ENCODE measurements around the gene UXS1.
"Not testable (repeated sequence)": the region's sequence is repeated elsewhere in the genome, so short reads cannot be mapped to it uniquely, and the experiment has no call there.

Gene UXS1

DNA sequence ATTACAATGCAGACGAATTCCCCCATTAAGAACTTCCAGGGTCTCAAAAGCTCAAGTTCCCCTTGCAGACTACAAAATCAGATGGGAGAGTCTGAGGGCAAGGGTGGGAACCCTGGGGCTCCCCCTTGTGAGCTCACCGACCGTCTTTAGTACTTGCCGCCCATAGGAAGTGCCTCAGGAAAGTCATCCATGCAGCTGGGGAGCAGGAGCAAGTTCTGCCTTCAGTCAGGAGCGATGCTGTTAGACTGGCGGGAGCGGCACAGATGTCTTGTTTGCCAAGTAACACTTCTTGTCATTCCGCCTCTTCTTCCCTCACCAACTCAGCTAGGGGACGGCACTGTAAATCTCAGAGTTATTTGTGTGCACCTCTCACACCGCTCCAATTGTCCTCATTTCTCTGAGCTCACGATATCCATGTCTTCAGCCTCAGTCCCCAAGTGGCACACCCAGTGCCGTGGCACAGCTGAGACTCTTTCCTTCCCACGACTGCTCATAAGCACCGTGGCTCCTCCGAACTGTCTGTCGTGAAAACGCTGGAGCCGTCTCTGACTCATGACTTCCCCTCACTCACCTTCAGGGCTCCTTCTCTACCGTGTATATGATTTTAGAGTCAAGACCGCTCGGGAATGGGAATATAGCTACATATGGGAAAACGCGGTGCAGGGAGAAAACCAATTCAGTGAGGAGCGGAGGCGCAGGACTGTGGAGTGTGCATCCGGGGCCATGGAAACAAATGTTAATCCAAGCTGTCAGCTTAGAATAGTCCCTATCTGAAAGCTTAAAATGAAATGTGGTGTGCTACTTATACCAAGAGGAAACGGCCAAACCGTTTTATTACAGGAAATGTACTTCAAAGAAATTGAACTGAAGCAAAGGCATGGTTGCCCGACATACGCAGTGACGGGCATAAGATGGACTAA is 34.0 kb downstream of the UXS1 start:
- peak; percentile 61 for DNase-seq

DNA sequence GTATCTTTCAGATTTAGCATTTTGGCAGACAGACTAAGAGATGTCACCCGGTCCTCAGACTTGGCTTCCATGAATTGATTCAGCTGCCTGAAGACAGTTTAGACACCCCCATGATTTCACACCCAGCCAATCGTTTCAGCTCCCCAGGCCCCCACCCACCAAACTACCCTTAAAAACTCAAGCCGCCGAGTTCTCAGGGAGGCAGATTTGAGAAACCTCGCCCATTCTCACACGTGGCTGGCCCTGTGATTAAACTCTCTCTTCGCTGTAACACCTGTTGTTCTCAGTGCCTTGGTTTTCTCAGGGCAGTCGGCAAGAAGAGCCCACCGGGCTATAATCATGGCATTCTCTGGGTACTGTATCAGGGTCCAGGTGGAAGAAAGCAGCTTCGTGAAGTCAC is 35.2 kb downstream of the UXS1 start:
- DNase-seq: no peak

DNA sequence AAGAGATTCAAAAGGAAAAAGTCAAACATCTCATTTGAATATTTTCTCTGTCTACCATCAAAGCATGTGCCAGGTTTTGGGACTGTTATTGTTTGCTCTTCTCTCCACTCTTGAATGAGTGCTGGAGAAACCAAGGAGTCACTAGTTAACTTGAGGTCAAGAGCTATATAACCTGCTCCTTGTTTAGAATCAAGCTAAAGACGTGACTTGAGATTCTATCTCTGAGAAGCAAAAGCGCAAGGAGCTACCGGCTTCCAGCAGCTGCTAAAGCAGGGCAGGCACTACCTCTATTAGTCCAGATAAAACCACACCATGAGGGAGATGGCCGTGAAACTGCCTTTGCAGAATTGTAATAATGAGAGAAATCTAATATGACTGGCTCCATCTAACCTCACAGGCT is 36.0 kb downstream of the UXS1 start:
- no peak for DNase-seq

DNA sequence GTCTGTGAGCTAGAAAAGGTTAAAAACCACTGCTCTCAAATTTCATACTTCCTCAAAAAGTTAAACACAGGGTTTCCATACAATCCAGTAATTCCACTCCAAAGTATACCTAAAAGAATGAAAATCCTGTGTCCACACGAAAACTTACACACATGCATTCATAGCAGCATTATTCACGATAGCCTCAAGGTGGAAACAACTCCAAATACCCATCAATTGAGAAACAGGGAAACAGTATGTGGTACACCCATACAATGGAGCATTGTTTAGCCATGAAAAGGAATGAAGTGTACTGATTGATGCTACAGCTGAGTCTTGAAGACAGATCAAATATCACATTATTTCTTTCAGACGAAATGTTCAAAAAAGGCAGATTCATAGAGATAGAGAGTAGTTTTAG is 36.7 kb downstream of the UXS1 start:
- DNase-seq: no peak

DNA sequence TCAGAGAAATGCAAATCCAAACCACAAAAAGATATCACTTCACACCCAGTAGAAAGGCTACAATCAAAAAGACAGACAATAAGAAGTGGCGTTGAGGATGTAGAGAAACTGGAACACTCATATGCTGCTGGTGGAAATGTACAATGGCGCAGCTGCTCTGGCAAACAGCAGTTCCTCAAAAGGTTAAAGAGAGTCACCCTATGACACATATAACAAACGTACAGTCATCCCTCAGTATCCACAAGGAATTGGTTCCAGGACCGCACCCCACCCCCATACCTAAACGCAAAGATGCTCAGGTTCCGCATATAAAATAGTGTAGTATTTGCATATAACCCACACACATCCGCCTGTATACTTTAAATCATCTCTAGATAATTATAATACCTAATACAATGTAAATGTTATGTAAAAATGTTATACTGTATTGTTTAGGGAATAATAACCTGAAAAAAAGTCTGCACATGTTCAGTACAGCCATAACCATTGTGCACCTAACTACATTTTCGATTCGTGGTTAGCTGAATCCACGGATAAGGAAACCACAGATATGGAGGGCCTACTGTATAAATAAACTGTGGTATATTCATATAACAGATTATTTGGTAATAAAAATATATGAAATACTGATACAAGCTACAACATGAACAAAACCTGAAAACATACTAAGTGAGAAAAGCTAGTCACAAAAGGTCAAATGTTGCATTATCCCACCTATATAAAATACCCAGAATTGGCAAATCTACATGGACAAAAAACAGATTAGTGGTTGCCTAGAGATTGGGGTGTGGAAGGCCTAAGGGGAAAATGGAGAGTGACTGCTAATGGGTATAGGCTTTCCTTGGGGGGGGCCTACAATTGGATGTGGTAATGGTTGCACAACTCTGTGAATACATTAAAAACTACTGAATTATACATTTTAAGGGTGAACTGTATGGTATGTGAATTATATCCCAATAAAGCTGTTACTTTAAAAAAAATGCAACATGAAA is 37.5 kb downstream of the UXS1 start:
- no peak for DNase-seq

DNA sequence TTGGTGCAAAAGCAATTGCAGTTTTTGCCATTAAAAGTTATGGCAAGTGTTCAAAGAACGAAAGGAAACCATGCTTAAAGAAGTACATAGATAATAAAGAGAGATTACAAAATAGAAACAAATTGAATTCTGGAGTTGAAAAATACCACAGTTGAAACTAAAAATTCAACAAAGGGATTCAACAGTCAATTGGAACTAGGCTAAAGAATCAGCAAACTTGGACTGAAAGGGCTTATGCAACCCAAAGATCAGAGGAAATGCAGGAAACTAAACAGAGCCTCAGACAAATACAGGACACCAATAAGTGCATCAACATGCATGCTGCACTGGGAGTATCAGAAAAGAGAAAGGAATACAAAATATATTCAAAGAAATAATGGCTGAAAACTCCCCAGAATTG is 40.3 kb downstream of the UXS1 start:
- no peak for DNase-seq

DNA sequence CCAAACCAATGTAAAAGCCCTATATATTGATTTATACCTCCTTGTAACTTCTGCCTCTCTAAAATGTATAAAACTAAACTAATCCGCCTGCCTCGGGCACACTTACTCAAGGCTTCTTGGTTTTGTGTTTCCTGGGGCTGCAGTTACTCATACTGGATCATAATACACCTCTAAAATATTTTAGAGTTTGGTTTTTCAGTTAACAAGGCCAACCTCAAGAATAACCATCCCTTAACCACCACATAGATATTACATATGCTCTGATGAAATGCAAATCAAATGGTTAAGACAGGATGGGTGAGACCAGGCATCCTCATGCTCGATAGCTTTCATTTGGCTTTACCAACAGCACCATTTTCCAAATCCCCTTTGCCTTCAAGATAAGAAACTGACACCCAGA is 46.4 kb downstream of the UXS1 start:
- no peak for DNase-seq

DNA sequence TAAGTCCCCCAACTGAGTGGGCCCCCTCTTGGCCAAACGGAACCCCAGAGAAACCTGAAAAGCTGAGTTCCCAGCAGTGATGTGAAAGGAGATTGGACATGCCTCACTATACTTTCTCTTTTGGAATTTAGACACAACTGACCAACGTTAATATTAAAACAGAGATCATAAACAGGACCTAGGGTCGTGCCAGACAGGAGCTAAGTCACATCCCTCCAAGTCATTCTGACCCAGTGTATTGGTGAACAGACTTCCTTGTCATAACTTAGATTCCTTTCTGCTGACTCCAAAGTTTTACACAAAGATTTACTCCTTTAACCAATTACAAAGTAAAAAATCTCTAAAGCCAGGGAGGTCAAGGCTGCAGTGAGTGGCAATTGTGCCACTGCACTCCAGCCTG is 46.9 kb downstream of the UXS1 start:
- no peak for DNase-seq

DNA sequence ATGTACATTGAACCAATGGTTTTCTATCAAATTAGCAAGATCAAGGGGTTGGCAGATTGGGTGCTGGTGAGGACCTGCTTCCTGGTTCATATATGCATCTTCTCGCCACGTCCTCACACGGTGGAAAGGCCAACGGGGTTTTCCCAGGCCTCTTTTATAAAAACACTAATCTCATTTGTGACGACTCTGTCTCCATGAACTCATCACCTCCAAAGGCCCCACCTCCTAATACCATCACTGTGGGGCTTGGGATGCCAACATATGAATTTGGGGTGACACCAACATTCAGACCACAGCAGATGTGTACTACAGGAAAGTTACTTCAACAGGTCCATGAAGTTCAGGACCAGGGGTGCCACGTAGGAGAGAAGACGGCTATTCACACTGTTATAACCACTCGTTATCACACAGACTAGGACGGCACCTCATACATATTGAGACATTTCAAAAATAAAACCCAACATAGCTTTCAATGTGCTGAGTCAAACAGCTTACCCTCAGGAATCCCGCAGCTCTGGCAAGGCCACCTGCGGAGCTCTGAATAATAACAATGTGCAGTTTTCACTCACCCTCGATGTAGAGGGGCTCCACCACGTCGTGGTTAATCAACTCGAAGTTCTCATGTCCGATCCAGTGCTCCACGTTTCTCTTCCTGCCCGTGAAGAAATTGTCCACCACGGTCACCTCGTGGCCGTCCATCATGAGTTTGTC is 49.3 kb downstream of the UXS1 start:
- DNase-seq: no peak

DNA sequence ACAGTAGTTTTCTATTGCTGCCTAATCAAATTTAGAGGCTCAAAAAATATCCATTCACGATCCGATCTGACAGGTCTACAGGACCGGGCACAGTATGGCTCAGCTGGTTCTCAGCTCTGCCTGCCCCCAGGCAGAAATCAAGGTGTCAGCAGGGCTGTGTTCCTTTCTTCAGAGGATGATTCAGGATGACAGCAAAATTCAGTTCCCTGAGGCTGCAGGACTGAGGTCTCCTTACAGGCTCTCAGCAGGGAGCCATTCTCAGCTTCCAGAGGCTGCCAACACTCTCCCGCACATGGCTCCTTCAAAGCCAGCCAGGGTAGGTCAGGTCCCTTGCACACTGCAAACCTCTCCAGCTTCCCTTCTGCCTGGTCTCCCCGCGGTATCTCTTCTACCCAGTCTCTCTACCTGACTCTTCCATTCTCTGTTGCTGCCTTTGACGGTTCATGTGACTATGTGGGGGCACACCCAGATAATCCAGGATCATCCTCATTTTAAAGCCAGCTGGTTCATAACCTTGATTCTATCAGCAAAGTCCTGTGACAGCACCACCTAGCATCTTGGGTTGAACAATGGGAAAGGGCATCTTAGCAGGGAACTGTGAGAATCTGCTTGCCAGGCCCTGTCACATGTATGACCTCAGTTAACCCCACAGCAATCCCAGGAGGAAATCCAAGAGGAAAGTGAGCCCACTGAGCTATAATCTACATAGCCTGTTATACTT is 50.4 kb downstream of the UXS1 start:
- DNase-seq: no peak

DNA sequence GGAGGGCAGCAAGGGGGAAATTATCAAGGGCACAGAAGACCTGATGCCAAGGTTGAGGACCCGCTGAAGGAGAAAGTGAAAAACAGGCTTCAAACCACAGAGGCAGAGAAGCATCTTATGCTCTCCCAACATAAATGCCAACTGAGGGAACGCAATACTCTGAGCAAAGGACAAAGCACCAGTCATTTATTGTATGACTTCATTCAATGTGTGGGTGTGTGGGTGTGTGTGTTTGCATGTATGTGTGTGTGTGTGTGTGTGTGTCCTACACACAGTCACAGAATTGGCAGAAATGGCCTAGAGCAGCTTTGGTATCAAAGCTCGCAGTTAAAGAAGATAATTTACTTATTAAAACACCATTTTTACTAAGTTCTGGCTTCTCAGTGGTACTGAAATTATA is 51.4 kb downstream of the UXS1 start:
- no peak for DNase-seq

DNA sequence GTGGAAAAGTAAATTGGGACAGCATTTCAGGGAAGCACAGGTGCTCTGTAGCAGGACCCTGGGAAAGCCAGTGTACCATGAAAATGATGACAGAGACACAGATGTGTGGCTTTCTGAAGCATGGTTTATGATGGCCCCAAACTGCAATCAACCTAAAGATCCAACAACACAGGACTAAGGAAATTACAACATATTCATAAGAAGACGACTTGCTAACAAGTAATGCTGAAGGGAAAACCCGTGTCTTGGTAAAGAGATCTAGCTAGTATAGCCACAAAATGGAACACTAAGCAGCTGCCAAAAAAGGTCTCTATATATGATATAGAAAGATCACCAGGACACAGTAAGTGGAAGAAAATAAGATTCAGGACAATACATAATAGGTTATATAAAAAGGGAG is 53.2 kb downstream of the UXS1 start:
- DNase-seq: no peak

DNA sequence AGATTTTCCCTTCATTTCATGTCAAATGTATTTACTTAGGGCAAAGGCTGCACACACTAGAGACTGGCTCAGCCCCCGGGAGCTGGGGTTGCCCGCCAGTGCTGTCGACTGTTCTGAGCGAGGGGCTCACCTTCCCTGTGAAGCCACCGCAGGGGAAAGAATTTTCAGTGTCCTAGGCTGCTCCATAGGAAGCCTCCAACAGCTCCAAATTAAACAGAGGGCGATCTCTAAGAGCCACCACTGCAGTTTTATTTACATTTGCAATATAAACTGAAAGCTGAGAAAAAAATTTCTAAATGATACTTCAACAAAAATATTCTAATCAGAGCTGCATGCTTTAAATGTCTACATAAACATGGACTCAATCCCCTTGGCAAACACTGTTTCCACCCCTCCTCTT is 54.0 kb downstream of the UXS1 start:
- no peak for DNase-seq

DNA sequence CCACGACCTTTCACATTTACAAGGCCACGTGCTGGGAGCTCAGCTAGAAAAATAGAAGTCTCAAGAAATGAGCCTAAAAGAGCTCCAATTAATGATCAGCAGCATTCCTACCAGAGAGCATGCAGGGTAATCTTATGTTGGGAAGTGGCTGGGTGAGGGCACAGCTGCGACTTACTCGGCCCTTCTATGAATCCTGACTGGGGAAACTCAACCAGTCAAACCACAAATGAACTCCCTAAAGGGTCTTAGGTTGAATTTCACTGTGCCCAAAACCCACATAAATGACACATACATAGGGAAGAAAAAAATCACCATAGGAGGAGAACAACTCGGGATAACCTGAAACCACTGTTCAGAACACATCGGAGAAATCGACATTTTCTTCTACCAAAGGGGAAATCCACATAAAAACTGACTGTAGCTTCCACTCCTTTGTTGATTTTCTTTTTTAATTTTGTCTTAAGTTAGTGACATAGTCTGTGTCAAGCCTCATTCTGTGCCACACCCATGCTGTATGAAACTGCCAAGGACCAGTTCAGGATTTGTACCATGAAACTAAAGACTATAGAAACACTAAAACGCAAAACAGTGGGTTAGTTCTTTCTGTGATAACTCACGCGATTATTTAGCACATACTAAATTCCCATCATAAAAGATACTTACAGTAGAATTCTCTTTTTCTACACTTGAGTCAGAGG is 54.7 kb downstream of the UXS1 start:
- no peak for DNase-seq

DNA sequence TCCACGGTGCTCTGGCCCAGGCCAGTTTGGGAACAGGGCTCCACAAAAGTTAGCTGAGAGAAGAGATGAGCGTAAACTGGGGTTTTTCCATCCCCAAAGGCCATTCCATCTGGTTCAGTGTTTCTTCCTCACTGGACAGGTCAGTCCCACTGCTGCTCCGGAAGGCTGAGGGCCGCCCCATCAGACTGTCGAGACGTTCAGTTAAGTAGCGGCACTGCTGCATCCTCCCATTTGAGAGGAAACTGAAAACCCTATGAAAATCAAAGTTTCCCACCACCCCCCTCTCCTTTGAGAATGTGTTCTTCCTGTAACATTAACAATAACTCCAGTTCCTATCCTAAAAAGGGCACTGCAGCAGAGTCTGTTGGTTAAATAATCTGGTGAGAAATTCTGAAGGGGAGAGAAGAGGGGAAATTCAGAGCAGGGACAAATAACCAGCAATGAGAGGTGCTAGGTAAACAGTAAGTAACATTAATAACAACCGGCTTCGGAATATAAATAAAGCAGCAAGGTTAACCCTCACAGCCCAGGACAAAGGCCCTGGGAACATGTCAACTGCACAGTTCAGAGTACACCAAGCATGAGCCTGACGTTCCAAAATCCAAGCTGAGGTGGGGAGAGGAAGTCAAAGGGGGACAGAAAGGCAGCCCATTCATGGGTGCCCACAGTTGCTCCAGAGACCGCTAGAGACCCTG is 55.4 kb downstream of the UXS1 start:
- no peak for DNase-seq

DNA sequence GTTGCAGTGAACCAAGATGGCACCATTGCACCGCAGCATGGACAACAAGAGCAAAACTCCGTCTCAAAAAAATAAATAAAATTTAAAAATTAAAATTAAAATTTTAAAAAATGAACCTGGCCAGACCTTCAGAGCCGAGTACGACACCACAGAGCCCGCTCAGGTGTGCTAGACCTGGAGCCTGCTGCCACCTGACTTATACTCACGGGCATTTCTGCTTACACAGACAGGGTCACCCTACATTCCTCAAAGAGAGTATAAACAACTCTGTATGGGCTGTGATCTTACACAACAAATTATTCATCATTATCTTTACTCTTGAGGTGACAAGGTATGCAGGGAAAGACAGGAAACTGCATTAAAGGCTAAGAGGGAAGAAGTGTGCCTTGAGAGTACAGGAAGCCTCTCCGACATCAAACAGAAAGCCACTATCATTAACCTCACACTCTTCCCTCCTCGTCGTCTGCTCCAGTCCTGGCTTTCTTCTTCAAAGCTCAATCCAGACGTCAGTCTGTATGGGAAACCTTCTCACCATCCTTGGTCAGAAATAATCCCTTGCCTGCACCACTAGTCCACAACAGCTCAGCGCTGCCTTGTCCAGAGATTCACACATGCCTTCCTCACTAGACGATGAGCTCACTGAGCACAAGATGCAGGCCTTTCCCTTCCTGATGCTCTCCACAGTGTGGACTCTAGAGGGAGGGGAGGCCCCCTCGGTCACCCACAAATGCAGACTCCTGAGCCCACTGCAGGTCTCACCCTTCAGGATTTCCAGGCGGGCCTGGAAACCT is 56.2 kb downstream of the UXS1 start:
- DNase-seq: no peak

DNA sequence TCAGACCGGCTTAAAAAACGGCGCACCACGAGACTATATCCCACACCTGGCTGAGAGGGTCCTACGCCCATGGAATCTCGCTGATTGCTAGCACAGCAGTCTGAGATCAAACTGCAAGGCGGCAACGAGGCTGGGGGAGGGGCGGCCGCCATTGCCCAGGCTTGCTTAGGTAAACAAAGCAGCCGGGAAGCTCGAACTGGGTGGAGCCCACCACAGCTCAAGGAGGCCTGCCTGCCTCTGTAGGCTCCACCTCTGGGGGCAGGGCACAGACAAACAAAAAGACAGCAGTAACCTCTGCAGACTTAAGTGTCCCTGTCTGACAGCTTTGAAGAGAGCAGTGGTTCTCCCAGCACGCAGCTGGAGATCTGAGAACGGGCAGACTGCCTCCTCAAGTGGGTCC is 62.9 kb downstream of the UXS1 start:
- not testable (repeated sequence) for DNase-seq

DNA sequence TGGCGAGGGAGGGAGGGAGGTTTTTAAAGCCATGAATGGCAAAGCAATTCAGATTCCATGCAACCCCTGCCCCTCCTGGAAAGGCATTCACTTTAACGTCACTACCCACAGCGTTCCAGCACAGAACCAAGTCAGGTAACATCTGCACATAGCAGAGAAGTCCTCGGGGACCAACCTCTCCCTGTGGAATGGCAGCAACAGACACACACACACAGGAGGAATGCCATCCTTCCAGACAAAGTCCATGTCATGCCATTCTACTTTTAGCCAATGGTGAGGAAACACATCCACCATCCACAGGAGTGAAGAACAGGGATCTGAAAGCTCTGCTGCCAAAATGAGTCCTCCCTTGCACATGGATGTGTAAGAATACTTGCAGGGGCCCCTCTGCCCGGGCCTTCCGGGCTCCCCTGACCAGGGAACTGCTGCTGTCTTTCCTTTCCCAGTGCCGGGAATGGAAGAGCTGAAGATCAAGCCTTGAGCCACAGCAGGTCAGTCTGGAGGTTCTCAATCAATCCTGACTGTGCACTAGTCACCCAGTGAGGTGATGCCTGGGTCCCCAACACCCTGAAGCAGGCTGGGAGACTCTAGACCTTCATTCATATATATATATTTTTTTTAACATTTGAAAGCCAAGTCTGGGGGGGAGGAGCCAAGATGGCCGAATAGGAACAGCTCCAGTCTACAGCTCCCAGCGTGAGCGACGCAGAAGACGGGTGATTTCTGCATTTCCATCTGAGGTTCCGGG is 63.7 kb downstream of the UXS1 start:
- DNase-seq: no peak

DNA sequence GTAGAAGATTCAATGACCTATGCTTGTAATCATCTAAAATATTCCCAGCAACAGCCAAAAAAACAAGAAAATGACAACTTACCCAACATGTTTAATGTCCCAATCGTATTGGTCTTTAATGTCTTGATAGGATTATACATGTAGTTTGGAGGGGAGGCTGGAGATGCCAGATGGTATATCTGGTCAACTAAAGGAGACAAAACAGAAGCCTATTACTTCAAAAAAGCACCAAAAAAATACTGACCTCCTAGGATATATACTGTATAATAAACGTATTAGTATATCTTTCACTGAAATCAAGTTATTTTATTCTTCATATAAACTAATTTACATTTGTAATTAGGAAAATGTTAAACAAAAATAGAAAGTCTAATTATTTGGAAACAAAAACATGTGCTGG is 64.5 kb downstream of the UXS1 start:
- no peak for DNase-seq

DNA sequence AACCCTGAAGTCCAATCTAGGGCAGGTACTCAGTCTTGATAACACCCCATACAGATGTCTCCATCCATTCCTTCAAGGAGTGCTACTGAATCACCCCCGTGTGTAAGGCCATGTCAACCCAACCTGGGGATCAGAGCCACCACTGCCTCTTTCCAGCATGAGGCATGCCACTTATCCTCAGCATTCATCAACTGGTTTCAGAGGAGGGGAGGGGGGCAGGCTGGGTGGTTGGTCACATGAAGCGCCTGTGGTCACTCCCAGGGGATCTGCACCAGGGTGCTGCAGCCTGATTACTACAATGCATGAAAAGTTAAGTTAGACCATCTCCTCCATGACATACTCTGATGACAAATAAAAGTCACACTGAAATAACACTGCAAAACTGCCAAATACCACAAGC is 65.0 kb downstream of the UXS1 start:
- no peak for DNase-seq
